Measurements from ENCODE around the gene MAMDC2.
"Not testable (repeated sequence)": the region's sequence is repeated elsewhere in the genome, so short reads cannot be mapped to it uniquely, and the experiment has no call there.

The MAMDC2 gene

GRCh38 chr9:70137577-70137976 is 93.9 kb downstream of the MAMDC2 start:
- no peak for DNase-seq

- DNase-seq, result no peak
These were observed 98.5 kb downstream of the MAMDC2 start for GRCh38 chr9:70142101-70142500.

- DNase-seq, result no peak
These were observed 99.9 kb downstream of the MAMDC2 start for GRCh38 chr9:70143394-70144130.

- no peak for DNase-seq
These were observed 100.5 kb downstream of the MAMDC2 start for GRCh38 chr9:70144131-70144503.

- no peak for DNase-seq
These were observed 102.3 kb downstream of the MAMDC2 start for GRCh38 chr9:70145981-70146380.

GRCh38 chr9:70147196-70147595 is 103.5 kb downstream of the MAMDC2 start:
- no peak for DNase-seq

- DNase-seq, result no peak
These were observed 104.0 kb downstream of the MAMDC2 start for GRCh38 chr9:70147651-70148050.

- no peak for DNase-seq
These were observed 108.7 kb downstream of the MAMDC2 start for GRCh38 chr9:70152350-70152749.

GRCh38 chr9:70156729-70157128 is 113.1 kb downstream of the MAMDC2 start:
- no peak for DNase-seq

GRCh38 chr9:70159630-70160029 is 116.0 kb downstream of the MAMDC2 start:
- DNase-seq, result no peak

- DNase-seq, result no peak
These were observed 117.3 kb downstream of the MAMDC2 start for GRCh38 chr9:70160686-70161600.

- no peak for DNase-seq
These were observed 121.5 kb downstream of the MAMDC2 start for GRCh38 chr9:70165006-70165602.

GRCh38 chr9:70168521-70168920 is 124.9 kb downstream of the MAMDC2 start:
- DNase-seq, result no peak

- DNase-seq, result no peak
These were observed 125.6 kb downstream of the MAMDC2 start for GRCh38 chr9:70169222-70169621.

GRCh38 chr9:70170151-70170790 is 126.6 kb downstream of the MAMDC2 start:
- DNase-seq, result no peak

GRCh38 chr9:70172532-70172931 is 128.9 kb downstream of the MAMDC2 start:
- DNase-seq, result no peak

- DNase-seq, result no peak
These were observed 133.5 kb downstream of the MAMDC2 start for GRCh38 chr9:70177121-70177520.

- DNase-seq, result no peak
These were observed 149.1 kb downstream of the MAMDC2 start for GRCh38 chr9:70192707-70193106.

GRCh38 chr9:70195456-70195855 is 151.8 kb downstream of the MAMDC2 start:
- no peak for DNase-seq

- no peak for DNase-seq
These were observed 153.8 kb downstream of the MAMDC2 start for GRCh38 chr9:70197216-70198044.

- not testable (repeated sequence) for DNase-seq
These were observed 161.1 kb downstream of the MAMDC2 start for GRCh38 chr9:70204743-70205142.

GRCh38 chr9:70205366-70206020 is 161.8 kb downstream of the MAMDC2 start:
- no peak for DNase-seq
